C1 segment of cervical spinal cord (tissue), 14 donors: ENCODE data around the gene CYP8B1.

ENCODE experiments used
- DNase-seq, 14 donors: peaks; one replicate each; lab custom pipeline; 2025; lab: John Stamatoyannopoulos, UW

The CYP8B1 gene

GRCh38 chr3:42852441-42852840, 23.2 kb downstream of the CYP8B1 start:
- no peak for DNase-seq

DNA sequence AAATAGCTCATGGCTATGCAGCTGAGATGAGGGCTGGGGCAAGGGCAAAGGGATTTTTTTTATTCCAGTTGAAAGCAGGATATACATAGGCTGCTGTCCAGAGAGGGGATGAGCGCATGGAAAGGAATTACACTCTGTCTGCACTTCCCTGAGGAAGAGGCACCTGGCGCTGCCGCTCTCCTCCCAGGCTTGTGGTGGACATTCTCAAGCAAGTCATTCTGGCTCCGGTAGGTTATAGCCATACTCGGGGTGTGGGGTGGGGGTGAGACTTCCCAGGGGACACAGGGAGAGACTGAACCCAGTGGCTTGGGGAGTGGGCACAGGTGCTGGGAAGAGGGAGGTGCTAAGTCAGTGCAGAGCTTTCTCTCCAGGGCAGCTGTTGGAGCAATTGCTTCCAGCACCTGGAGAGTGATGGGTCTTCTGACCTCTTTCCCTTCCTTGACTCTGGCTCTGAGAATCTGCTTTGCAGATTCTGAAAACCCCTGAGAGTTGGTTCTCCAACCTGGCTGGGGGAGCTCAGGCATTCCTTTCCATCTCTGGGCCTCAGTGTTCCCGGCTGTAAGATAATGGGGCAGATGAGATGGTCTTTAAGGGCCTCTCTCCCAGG, 24.3 kb downstream of the CYP8B1 start:
- DNase-seq: no peak

GRCh38 chr3:42850263-42850662, 25.4 kb downstream of the CYP8B1 start:
- DNase-seq: no peak

DNA sequence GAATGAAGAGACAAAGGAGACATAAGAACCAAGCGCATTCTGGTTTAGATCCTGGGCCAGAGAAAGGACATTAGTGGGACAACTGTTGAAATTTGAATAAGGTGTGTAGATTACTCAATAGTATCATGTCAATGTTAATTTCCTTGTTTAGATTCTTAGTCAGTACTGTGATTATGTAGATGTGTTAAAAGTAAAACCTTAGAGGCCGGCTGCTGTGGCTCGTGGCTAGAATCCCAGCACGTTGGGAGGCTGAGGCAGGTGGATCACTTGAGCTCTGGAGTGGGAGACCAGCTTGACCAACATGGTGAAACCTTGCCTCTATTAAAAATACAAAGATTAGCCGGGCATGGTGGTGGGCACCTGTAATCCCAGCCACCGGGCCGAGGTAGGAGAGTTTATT, 26.7 kb downstream of the CYP8B1 start:
- no peak for DNase-seq

DNA sequence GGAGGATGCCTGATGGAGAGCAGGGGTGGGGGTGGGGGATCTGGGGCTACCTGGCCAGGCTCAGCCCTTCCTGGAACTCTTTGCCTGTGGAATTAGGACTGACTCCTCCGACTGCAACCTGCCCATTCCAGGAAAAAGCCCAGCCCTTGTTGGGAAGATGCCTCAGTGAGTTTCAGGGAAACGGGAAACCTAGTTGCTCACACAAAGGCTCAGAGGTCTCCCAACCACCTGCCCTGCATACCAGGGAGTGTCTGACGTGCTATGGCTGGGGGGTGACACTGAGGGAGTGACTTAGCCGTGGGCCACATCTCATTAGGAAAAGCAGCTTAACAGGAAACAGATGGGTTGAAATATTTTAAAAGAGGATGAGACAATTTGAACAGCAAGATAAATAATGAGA, 27.9 kb downstream of the CYP8B1 start:
- DNase-seq: no peak

DNA sequence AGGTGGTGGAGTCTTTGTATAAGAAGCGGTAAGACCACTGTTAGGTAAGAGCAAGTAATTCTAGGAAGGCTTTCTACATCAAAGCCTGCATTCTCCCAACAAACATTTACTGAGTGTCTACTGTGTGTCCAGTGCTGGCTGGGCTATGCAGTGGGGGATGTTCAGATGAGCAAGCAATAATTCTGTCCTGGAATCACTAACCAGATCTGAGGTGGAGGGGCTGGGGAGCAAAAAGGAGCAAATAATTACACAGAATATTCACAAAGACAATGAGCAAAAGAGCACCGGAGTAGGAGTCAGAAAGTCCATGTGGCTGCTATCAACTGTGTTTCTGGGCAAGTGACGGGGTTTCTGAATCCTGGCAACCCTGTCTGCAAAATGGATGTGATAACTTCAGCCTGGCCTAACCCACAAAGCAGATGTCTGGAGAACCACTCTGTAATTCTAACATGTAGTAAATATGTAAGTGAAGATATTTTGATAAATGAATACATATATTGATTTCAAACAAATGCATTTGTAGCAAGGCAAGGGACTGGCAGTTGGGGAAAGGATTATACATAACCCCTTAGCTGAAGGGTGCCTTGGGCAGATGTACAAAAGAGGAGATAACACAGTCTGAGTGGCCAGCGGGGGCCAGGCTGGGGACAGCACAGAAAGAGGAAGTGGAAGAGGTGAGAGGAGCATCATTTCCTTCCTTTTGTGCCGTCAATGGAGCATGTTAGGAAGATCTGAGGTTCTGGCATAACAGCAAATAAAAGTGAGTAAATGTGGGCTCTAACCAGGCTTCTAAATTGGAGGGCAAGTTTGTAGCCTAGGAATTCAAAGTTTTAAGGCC, 28.8 kb downstream of the CYP8B1 start:
- DNase-seq: peak in 6 of 14 donors; percentile 7 to 33 (median 16)

DNA sequence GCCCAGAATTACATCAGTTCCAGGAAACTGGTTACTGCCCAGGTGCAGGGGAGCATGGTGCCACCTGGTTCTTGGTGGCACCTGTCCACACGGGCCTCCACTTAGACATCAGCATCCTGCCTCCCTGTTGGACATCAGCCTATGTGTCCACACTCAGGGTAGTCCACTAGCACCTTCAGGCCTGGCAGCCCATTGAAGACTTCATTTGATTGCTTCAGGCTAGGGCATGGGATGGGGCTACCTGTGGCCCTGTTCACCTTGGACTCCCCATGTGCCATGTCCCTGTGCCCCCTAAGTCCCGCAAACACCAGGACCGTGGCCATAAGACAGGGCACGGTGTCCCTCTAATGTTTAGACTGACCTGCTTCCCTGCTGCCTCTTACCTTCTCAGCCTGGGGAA, 30.9 kb downstream of the CYP8B1 start:
- DNase-seq: no peak

GRCh38 chr3:42844412-42844713, 31.3 kb downstream of the CYP8B1 start:
- DNase-seq: no peak

GRCh38 chr3:42843713-42844411, 31.8 kb downstream of the CYP8B1 start:
- DNase-seq: no peak

- no peak for DNase-seq
Measured at GRCh38 chr3:42841332-42841731, 34.3 kb downstream of the CYP8B1 start.

DNA sequence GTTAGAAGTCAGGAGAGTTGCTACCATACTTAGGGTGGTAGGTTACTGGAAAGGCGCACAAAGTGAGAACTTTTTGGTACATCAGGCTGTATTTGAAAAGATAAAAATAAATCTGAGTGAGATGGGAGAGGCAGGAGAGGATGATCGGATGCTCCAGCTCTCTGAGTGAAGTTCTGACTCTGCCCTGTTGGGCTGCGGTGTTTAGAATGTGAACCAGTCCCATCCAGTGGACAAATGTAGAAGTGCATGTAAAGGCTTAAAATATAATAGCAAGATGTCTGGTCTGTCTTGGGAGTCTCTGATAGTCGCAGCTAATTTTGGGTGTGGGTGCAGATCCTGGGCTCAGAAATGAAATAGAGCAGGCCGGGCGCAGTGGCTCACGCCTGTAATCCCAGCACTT, 36.1 kb downstream of the CYP8B1 start:
- peak in 8 of 14 donors; percentile 5 to 45 (median 10) for DNase-seq

GRCh38 chr3:42838571-42838970, 37.1 kb downstream of the CYP8B1 start:
- no peak for DNase-seq

DNA sequence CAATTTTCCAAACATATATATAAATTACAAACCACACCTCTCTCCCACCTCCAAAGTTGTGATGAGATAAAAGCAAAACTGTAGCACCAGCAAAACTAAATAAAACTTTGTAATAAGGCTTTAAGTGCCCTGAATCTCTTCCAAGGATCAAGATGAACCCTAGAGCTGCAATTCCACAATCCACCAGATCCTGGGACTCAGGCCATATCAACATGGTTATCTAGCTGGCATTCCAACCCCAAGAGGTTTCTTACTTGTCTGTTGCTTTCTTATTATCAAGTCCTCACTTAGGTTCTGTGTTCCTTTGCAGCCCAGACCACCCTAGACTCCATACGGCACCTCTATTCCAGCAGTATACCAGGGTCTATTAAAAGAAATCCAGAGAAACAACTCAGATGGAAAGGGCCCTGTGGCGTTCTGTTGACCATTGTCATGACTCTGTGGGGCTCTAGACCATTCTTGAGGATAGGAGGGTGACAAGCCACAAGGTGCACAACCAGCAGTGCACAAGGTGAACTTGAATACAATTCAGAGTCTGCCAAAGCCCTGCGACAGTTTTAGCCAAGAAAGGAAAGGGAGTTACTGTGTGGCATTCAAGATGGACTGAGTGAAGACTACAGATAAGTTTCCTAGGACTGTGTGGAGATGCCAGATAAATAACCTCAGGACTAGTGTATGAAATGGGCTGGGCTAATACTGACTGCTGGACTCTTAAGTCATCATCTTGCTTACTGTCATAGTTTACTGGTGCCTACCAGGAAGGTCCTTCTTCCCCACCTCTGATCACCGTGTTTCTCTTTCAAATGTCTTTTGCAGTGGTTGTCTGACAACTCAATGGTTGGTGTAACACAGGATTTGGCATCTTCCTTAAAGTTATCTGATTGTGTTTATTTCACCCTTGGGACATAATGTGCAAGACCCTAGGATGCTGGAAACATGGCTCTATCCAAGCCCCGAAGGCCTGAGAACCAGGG, 39.2 kb downstream of the CYP8B1 start:
- no peak for DNase-seq

DNA sequence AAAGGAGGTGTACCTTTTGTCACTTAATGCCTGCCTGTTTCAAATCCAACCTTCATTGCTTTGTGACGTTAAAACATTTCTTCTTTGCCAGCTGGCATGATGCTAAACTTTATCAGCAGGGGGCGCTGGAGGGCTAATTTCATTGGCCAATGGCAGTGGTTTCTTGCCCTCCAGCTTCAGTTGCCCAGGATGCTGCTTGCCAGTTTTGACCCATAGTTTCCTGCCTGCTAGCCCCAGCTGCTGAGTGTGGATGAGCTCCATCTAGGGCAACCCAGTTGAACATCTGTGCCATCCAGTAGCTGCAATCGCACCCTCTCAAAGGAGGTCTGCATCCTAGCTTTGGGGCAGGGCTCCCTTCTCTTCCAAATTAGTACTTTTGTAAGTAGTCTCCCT, 44.4 kb downstream of the CYP8B1 start:
- peak in 10 of 14 donors; percentile 4 to 68 (median 44) for DNase-seq

DNA sequence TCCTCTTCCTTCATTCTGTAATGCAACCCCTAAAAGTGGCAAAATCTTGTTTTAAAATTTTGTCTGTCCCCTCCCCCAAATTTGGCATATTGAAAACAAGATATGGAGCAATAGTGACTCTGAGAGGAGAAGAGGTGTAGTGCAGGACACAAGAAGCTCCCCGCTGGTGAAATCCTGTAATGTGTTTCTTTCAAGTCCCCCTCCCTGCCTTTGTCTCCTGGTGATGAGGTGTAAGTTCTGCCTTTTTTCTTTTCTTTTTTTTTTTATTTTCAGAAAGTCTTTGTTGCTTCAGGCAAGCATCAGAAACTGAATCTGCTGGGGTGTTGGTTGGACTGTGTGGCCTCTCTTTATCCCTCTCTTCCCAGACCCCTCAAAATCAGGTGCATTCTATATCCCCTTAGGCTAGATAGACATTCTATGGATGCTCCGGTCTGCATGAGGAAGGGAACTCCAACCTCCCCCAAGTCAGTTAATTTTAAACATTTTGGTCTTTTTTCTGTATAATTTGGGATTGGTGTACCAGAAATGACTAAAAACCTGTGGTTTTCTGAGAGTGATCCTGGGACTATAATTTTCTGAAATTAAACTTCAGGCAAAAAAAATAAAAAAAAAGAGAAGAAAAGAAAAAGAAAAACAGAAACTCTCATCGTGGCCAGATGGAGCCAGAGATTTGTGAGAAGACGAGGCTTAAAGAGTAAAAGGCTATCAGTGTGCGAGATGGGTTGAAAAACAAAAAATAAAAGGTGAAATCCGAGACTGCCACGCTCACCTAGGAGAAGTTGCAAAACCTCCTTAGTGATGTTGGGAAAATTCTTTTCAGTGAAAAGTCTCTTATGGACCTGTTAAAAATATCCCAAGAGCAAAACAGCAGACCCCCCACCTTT, 45.0 kb downstream of the CYP8B1 start:
- no peak for DNase-seq

DNA sequence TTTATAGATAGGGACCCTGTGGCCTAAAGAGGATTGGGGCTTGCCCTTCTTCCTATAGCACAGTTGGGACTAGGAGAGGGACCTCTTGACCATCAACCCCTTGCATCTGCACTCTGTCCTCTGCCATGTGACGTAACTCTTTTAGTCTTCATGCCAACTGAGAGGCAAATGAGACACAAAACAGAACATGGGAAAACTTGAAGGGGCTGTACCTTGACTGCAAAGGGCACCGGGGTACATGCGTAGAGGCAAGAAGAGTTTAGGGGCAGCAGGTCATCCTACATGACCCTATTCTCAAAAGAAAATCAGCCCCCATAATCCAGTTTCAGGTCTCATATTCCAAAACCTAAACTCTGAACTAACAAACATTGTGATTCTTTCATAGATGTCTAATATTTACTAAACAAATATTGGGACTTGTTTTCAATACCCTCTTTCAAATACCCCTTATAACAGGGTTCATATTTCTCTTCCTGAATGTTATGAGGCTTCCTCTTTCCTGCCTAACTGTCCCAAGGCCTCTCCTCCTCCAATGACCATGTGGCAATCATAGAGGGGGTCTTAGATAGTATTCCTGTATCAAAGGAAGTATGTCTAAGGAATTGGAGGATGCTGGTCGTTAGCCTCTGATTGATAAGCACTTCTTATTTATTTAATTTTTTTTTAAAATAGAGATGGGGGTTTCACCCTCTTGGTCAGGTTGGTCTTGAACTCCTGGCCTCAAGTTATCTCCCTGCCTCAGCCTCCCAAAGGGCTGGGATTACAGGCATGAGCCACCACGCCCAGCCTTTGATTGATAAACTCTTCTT, 45.8 kb downstream of the CYP8B1 start:
- DNase-seq: no peak

DNA sequence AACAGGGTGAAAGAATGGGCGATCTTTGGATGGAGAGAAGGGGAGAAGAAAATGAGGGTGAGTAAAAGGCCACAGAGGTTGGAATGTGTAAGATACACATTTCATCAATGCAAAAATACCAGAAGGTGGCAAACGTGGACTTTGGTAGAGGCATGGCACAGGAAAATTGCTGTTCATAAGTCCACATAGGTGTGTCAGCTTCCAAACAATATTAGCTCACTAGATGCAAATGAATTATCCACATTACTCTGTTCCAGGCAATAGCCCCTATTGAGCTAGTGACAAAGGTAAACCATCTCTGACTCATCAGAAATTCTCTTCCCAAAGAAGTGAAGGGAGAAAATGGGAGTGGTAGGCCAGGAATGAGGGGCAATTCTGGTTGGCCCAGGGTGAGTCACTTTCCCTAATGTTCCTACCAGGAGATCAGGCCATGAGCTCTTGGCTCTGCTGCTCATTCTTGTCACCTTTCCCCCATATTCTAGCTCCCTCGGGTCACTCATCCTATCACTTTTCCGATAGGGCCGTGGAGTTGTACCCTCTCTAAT, 46.5 kb downstream of the CYP8B1 start:
- no peak for DNase-seq

DNA sequence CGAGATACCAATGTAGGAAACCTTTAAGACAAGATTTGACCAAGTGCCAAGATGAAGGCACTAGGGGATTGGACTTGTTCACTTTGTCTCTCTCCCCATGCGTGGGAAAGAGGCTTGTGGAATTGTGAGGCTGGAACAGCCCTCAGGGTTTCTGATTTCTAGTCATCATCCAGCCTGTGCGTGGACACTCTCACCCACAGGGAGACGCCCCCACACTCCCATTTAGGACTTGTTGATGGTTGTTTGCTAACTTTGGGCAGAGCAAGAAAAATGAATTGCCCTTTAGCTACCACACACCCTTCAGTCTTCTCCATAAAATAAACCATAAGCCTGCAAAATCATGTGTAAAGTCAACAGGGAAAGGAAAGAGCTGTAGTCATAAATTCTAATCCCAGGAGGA, 48.0 kb downstream of the CYP8B1 start:
- no peak for DNase-seq

DNA sequence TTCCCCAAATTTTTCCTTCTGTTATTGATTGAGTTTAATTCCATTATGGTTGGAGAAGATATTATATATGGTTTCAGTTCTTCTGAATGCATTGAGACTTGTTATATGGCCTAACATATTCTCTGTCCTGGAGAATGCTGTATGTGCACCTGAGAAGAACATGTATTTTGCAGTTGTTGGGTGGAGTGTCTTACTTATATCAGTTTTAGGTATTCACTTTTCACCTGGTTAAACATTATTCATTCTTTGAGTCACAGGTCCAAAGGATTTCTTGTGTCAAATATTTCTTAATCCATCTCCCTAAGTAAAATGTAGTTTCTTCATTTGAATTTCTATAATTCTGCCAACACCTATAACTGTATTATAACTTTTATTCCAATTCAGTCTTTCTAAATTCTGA, 48.7 kb downstream of the CYP8B1 start:
- DNase-seq: no peak

DNA sequence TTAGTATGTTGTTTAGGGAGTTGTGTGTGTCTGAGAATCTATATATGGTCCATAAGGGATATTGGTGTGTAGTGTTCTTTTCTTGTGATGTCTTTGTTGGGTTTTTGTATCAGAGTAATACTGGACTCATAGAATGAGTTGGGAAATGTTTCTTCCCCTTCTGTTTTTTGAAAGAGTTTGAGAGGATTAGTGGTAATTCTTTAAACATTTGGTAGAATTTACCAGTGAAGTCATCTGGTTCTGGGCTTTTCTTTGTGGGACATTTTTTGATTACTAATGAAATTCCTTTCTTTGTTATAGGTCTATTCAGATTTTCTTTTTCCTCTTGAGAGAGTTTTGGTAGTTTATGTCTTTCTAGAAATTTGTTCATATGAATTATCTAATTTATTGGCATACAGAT, 49.5 kb downstream of the CYP8B1 start:
- no peak for DNase-seq
